GM12865 (cell line): ENCODE results near the gene CLK3.
"Not testable (repeated sequence)": the region's sequence is repeated elsewhere in the genome, so short reads cannot be mapped to it uniquely, and the experiment has no call there.

Source experiments
- DNase-seq: peaks from one replicate; pipeline ENCODE4 v3.0.0; 2010; ENCODE audit warnings: low read depth
- H3K4me3 ChIP-seq: 2 replicates; pipeline ENCODE4 v1.5.1; 2011; ENCODE audit warnings: mild to moderate bottlenecking, low read depth, low read length, control low read depth
- TF ChIP-seq, protein P1 (sequence below): IDR thresholded peaks from 2 replicates; pipeline ENCODE4 v1.5.1; 2011; ENCODE audit warnings: low read length, control low read depth, low read depth, inconsistent platforms; ENCODE audit not compliant: insufficient read depth; ENCODE audit errors: missing control alignments

CLK3 gene

GRCh38 chr15:74592222-74592621 is 23.4 kb upstream of the CLK3 start:
- no peak for DNase-seq
- TF ChIP-seq, protein P1, sequence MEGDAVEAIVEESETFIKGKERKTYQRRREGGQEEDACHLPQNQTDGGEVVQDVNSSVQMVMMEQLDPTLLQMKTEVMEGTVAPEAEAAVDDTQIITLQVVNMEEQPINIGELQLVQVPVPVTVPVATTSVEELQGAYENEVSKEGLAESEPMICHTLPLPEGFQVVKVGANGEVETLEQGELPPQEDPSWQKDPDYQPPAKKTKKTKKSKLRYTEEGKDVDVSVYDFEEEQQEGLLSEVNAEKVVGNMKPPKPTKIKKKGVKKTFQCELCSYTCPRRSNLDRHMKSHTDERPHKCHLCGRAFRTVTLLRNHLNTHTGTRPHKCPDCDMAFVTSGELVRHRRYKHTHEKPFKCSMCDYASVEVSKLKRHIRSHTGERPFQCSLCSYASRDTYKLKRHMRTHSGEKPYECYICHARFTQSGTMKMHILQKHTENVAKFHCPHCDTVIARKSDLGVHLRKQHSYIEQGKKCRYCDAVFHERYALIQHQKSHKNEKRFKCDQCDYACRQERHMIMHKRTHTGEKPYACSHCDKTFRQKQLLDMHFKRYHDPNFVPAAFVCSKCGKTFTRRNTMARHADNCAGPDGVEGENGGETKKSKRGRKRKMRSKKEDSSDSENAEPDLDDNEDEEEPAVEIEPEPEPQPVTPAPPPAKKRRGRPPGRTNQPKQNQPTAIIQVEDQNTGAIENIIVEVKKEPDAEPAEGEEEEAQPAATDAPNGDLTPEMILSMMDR, result no peak
- no peak overlapping the region for H3K4me3 ChIP-seq

GRCh38 chr15:74593122-74593521 is 22.5 kb upstream of the CLK3 start:
- no peak overlapping the region for H3K4me3 ChIP-seq
- TF ChIP-seq, protein P1, result no peak
- DNase-seq, result no peak

- H3K4me3 ChIP-seq, result no peak overlapping the region
- DNase-seq, result no peak
- TF ChIP-seq, protein P1, result no peak
Observed at GRCh38 chr15:74594455-74594854, 21.2 kb upstream of the CLK3 start.

DNA sequence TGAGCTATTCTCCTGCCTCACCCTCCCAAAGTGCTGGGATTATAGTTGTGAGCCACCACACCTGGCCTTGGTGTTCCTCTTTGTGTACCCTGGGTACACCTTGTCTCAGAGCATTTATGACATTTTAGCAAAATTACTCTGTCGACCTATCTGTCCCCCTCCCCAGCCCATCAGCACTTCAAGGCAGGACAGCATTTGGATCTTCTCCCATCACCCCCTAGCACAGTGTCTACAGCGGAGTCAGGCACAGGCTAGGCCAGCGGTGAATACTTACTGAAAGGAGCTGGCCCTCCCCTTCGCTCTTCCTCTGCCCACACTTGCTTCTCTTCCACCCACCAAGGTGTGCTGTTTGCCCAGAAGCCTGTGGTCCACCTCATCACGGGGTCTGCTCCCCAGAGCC is 20.4 kb upstream of the CLK3 start:
- DNase-seq, result no peak
- TF ChIP-seq, protein P1, result no peak
- no peak overlapping the region for H3K4me3 ChIP-seq

GRCh38 chr15:74596736-74597135 is 18.9 kb upstream of the CLK3 start:
- DNase-seq, result not testable (repeated sequence)

DNA sequence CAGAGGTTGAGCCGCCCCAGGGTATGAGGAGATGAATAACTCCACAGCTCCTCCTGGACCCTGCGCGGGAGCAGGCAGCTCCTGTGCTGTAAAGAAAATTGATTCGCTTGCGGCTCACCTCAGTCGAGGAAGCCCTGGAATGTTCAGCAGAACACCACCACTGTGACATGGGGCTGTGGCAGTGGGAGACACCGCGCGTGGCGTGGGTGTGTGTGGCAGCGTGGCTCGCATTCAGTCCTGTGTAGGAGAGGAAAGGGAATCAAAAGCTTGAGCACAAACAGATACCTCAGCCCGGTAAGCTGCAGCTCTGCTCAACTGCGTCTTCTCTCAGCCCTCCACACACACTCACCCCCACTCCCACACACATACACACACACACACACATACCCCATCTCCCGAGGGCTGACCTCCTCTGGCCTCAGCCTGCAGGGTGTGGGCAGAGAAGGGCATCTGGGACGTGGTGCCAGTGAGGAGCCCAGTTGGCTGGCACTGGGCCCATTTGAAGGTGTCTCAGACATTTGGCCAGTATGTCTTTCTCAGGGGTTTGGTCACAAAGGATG is 18.4 kb upstream of the CLK3 start:
- H3K4me3 ChIP-seq, DNase-seq: not testable (repeated sequence)

More at GRCh38 chr15:74596736-74597135, 18.9 kb upstream of the CLK3 start:
- not testable (repeated sequence) for H3K4me3 ChIP-seq

DNA sequence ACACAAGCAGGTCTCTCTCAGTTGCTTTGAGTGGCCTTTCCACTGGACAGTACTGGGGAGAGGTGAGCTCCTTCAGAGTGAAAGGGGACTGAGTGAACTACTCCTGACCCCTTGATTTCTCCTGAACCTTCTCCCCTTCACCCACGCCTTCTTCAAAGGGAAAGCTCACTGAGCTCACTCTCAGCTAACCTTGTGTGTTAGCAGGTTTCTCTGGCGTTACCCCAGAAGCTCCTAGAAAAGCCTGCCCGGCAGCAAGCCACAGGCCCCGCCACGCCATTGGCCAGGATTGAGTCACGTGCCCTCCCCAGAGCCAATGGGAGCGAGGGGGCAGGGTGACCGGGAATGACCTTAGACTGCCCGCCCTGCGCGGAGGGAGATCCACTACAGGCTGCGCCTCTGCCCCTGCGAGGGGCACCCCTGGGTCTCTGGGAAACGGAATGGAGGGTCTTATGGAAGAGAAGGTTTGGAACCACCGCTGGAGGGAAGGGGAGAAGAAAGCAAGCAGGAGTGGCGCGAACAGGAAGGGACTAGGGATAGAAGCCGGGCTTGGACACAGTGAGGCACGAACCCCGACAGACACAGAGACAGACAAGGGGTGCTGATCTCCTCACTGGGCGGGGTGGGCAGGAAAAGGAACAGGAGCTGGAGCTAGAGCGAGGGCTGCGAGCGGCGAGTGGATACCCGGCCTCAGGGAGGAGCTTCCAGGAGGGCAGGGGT is 17.4 kb upstream of the CLK3 start:
- TF ChIP-seq, protein P1, result no peak
- peak; percentile 92 for DNase-seq
- H3K4me3 ChIP-seq, result peak overlapping the region; percentile 58

- TF ChIP-seq, protein P1, result no peak
- H3K4me3 ChIP-seq, result peak overlapping the region; percentile 58
- DNase-seq, result no peak
Observed at GRCh38 chr15:74599156-74599555, 16.5 kb upstream of the CLK3 start.
